SK-N-SH (cell line): ENCODE measurements around the gene GUCA2B. TPM values are rescaled to one million over a fixed set of nuclear protein-coding genes. Genes with fewer than 3 reads are reported as not detected.

Experiments used
- CTCF ChIA-PET: fragments of 300-600, 350-600 bp; formaldehyde crosslinking; extraction: SDS; loops from one replicate; lab custom pipeline; 2021; lab: Yijun Ruan, JAX
- POLR2A ChIA-PET: fragments of 350-600 bp; sonication (Branson Sonifier 250); formaldehyde crosslinking; extraction: SDS; loops from one replicate; lab custom pipeline; 2020; ENCODE audit warnings: antibody characterized with exemption, inconsistent platforms; lab: Yijun Ruan, JAX
- DNase-seq: peaks from one replicate; pipeline ENCODE4 v3.0.0; 2012
- H2AFZ ChIP-seq: fragments of 200-600 bp; sonication (generic); 2 replicates; pipeline ENCODE4 v1.8.1; 2016; ENCODE audit warnings: antibody characterized with exemption, mild to moderate bottlenecking, low read depth
- H3F3A ChIP-seq: fragments of 200-600 bp; sonication (generic); replicated peaks from 2 replicates; pipeline ENCODE3; 2016; ENCODE audit warnings: antibody characterized with exemption, mild to moderate bottlenecking; ENCODE audit not compliant: insufficient read depth
- H3K27ac ChIP-seq, 2 experiments: fragments of 200-500 bp in 1 of 2; fragments of 200-600 bp in 1 of 2; sonication (Bioruptor generic) in 1 of 2; sonication (generic), shearing (Covaris generic) in 1 of 2; 2 replicates each; pipeline versions ENCODE4 v1.5.1 to v1.6.1; 2014 to 2016; ENCODE audit warnings: low read depth in 2 of 2, inconsistent platforms in 1 of 2, low read length in 1 of 2, mild to moderate bottlenecking in 1 of 2, mixed read lengths in 1 of 2
- H3K27me3 ChIP-seq: fragments of 200-600 bp; sonication (generic), shearing (Covaris generic); 2 replicates; pipeline ENCODE4 v1.6.1; 2016; ENCODE audit warnings: mixed run types; ENCODE audit not compliant: insufficient read depth
- H3K36me3 ChIP-seq, 2 experiments: fragments of 200-500 bp in 1 of 2; fragments of 200-600 bp in 1 of 2; sonication (Bioruptor generic) in 1 of 2; sonication (generic) in 1 of 2; replicated peaks in 1 of 2; 2 replicates each; pipeline versions ENCODE3 to v1.5.1; 2014 to 2016; ENCODE audit warnings: low read length in 1 of 2, mild to moderate bottlenecking in 1 of 2; ENCODE audit not compliant: insufficient read depth in 2 of 2, control insufficient read depth in 1 of 2
- H3K4me1 ChIP-seq, 2 experiments: fragments of 200-500 bp in 1 of 2; fragments of 200-600 bp in 1 of 2; sonication (Bioruptor generic) in 1 of 2; sonication (generic), shearing (Covaris generic) in 1 of 2; 2 replicates each; pipeline versions ENCODE4 v1.5.1 to v1.6.1; 2014 to 2016; ENCODE audit warnings: low read depth in 1 of 2, low read length in 1 of 2, mixed run types in 1 of 2; ENCODE audit not compliant: insufficient read depth in 2 of 2, control insufficient read depth in 1 of 2
- H3K4me2 ChIP-seq: fragments of 200-600 bp; sonication (generic), shearing (Covaris generic); 2 replicates; pipeline ENCODE4 v1.6.1; 2017; ENCODE audit warnings: mixed run types
- H3K4me3 ChIP-seq, 2 experiments: fragments of 200-500 bp in 1 of 2; fragments of 200-600 bp in 1 of 2; sonication (Bioruptor generic) in 1 of 2; sonication (generic), shearing (Covaris generic) in 1 of 2; 2 replicates each; pipeline versions ENCODE4 v1.5.1 to v1.8.1; 2014 to 2016; ENCODE audit warnings: low read depth in 2 of 2, inconsistent platforms in 1 of 2, low read length in 1 of 2, mild to moderate bottlenecking in 1 of 2, mixed read lengths in 1 of 2, moderate library complexity in 1 of 2
- H3K79me2 ChIP-seq: fragments of 200-600 bp; sonication (generic); 2 replicates; pipeline ENCODE4 v1.8.1; 2017; ENCODE audit warnings: mild to moderate bottlenecking; ENCODE audit not compliant: insufficient read depth
- H3K9ac ChIP-seq: fragments of 200-600 bp; sonication (generic); 2 replicates; pipeline ENCODE4 v1.6.1; 2017; ENCODE audit warnings: mixed run types
- H3K9me2 ChIP-seq: fragments of 200-600 bp; sonication (generic); 2 replicates; pipeline ENCODE4 v1.6.1; 2017; ENCODE audit warnings: mixed run types
- H3K9me3 ChIP-seq: fragments of 200-600 bp; sonication (generic); 2 replicates; pipeline ENCODE4 v1.6.1; 2017; ENCODE audit warnings: mixed run types, mild to moderate bottlenecking, moderate library complexity
- H4K20me1 ChIP-seq: fragments of 200-600 bp; sonication (generic); 2 replicates; pipeline ENCODE4 v1.6.1; 2017; ENCODE audit warnings: mild to moderate bottlenecking, mixed run types; ENCODE audit not compliant: insufficient read depth
- CHD2 ChIP-seq: fragments of 150-350 bp; IDR thresholded peaks from 2 replicates; pipeline ENCODE4 v1.6.1; 2018; ENCODE audit warnings: low read length; ENCODE audit not compliant: partially characterized antibody
- ELF1 ChIP-seq: IDR thresholded peaks from 2 replicates; pipeline ENCODE4 v1.4.0; 2012
- FOSL2 ChIP-seq: IDR thresholded peaks from 2 replicates; pipeline ENCODE4 v1.4.0; 2012; ENCODE audit warnings: low read depth, mild to moderate bottlenecking, moderate library complexity, borderline replicate concordance
- FOXM1 ChIP-seq: IDR thresholded peaks from 2 replicates; pipeline ENCODE4 v1.4.0; 2012; ENCODE audit warnings: low read depth, mild to moderate bottlenecking
- MEF2A ChIP-seq: IDR thresholded peaks from 2 replicates; pipeline ENCODE4 v1.4.0; 2012; ENCODE audit warnings: low read depth, borderline replicate concordance
- MXI1 ChIP-seq: IDR thresholded peaks from 2 replicates; pipeline ENCODE4 v1.6.1; 2012; ENCODE audit warnings: mild to moderate bottlenecking, low read depth, low read length, improper control_type of control experiment
- NRF1 ChIP-seq: IDR thresholded peaks from 2 replicates; pipeline ENCODE4 v1.6.1; 2012; ENCODE audit warnings: low read depth, mild to moderate bottlenecking, low read length
- RAD21 ChIP-seq: IDR thresholded peaks from 2 replicates; pipeline ENCODE4 v1.6.1; 2012; ENCODE audit warnings: mild to moderate bottlenecking, low read length
- RFX5 ChIP-seq: IDR thresholded peaks from 2 replicates; pipeline ENCODE4 v1.6.1; 2012; ENCODE audit warnings: mild to moderate bottlenecking, improper control_type of control experiment, low read length
- RXRA ChIP-seq: IDR thresholded peaks from 2 replicates; pipeline ENCODE4 v1.4.0; 2012; ENCODE audit warnings: low read depth, mild to moderate bottlenecking, borderline replicate concordance
- TAF1 ChIP-seq: IDR thresholded peaks from 2 replicates; pipeline ENCODE4 v1.6.1; 2012; ENCODE audit warnings: low read depth, mild to moderate bottlenecking, low read length, moderate library complexity, borderline replicate concordance
- TCF12 ChIP-seq: IDR thresholded peaks from 2 replicates; pipeline ENCODE4 v1.4.0; 2012
- TEAD4 ChIP-seq: IDR thresholded peaks from 2 replicates; pipeline ENCODE4 v1.4.0; 2012; ENCODE audit warnings: mild to moderate bottlenecking, borderline replicate concordance; ENCODE audit not compliant: insufficient read depth
- YY1 ChIP-seq: IDR thresholded peaks from 2 replicates; pipeline ENCODE4 v1.4.0; 2012; ENCODE audit warnings: low read depth, mild to moderate bottlenecking
- WGBS: methylation state at CpG from one replicate; pipeline ENCODE4 v1.1.6; 2017; ENCODE audit warnings: low lambda C conversion rate; 5-methylcytosine and 5-hydroxymethylcytosine counted together
- polyA plus RNA-seq, 3 experiments: library from polyadenylated mRNA; depleted of rRNA; stranded (reverse); fragments of >200 nt; gene quantifications; 2 replicates each; pipeline ENCODE4 v1.2.3, GENCODE V29; 2012
- TF ChIP-seq, protein P1 (sequence below): IDR thresholded peaks from 2 replicates; pipeline ENCODE4 v1.6.1; 2012; ENCODE audit warnings: mild to moderate bottlenecking, low read depth, low read length, moderate library complexity
- TF ChIP-seq, protein P2 (sequence below): fragments of 150-350 bp; IDR thresholded peaks from 2 replicates; pipeline ENCODE4 v1.6.1; 2017; ENCODE audit warnings: antibody characterized with exemption, low read length, low read depth, borderline replicate concordance
- TF ChIP-seq, protein P3 (sequence below): IDR thresholded peaks from 2 replicates; pipeline ENCODE4; 2012
- TF ChIP-seq, protein P4 (sequence below): IDR thresholded peaks from 2 replicates; pipeline ENCODE4 v1.4.0; 2012; ENCODE audit warnings: low read depth, borderline replicate concordance
- TF ChIP-seq, protein P5 (sequence below): IDR thresholded peaks from 2 replicates; pipeline ENCODE4 v1.4.0; 2012; ENCODE audit warnings: low read depth

GUCA2B gene
- polyA plus RNA-seq, 1 of the 3 experiments (the other 2 are of a cell fraction): not detected

DNA sequence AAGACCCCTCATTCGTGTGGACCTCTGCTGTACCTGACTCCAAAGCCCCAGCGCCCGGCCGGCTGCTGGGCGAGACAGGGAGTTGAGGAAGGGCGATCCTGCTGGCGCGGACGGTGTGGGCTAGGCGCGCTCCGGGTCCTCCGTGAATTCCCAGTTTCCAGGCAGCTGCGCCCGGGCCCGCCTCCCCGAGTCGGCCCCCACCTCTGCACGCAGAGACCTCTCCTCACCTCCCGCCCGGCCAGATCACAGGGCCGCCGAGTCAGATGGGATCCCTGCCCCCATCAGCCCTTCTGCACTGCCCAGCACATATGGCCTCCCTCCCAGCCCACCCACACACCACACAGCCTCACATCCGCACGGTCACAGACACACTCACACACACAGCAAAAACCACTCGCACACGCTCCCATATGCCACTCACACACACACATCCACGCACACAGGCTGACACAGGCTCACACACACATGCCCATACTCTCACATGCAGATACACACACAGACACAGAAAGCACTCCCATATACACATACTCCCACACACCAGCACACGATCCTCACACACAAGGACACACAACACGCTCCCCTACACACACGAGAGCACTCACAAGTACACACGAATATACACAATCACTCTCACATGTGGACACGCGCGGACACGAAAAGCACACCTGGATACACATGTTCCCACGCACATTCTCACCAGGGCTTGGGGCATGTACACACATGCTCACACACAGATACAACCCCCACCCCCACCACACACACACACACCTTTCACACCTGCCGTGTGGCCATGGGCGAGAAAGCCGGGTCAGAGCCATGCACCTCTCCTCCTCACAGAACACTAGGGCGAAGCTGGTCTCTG, 7.2 kb upstream of the GUCA2B start:
- H3K27me3 ChIP-seq: peaks cover 16% of the 10 kb centered on the region
- H4K20me1 ChIP-seq: no peaks in the 10 kb centered on the region
- no peak overlapping the region for H3K9ac ChIP-seq
- H2AFZ ChIP-seq: no peak overlapping the region
- no peaks in the 10 kb centered on the region for H3K9me3 ChIP-seq
- no peak for TF ChIP-seq YY1
- no peak for TF ChIP-seq RFX5
- no peak for TF ChIP-seq TCF12
- no peak for TF ChIP-seq FOXM1
- TF ChIP-seq CHD2: no peak
- no peak for TF ChIP-seq ELF1
- TF ChIP-seq, protein P1, sequence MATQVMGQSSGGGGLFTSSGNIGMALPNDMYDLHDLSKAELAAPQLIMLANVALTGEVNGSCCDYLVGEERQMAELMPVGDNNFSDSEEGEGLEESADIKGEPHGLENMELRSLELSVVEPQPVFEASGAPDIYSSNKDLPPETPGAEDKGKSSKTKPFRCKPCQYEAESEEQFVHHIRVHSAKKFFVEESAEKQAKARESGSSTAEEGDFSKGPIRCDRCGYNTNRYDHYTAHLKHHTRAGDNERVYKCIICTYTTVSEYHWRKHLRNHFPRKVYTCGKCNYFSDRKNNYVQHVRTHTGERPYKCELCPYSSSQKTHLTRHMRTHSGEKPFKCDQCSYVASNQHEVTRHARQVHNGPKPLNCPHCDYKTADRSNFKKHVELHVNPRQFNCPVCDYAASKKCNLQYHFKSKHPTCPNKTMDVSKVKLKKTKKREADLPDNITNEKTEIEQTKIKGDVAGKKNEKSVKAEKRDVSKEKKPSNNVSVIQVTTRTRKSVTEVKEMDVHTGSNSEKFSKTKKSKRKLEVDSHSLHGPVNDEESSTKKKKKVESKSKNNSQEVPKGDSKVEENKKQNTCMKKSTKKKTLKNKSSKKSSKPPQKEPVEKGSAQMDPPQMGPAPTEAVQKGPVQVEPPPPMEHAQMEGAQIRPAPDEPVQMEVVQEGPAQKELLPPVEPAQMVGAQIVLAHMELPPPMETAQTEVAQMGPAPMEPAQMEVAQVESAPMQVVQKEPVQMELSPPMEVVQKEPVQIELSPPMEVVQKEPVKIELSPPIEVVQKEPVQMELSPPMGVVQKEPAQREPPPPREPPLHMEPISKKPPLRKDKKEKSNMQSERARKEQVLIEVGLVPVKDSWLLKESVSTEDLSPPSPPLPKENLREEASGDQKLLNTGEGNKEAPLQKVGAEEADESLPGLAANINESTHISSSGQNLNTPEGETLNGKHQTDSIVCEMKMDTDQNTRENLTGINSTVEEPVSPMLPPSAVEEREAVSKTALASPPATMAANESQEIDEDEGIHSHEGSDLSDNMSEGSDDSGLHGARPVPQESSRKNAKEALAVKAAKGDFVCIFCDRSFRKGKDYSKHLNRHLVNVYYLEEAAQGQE: no peak
- TF ChIP-seq FOSL2: no peak
- TF ChIP-seq NRF1: no peak
- TF ChIP-seq, protein P2, sequence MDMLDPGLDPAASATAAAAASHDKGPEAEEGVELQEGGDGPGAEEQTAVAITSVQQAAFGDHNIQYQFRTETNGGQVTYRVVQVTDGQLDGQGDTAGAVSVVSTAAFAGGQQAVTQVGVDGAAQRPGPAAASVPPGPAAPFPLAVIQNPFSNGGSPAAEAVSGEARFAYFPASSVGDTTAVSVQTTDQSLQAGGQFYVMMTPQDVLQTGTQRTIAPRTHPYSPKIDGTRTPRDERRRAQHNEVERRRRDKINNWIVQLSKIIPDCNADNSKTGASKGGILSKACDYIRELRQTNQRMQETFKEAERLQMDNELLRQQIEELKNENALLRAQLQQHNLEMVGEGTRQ: no peak
- no peak for TF ChIP-seq MXI1
- TF ChIP-seq TEAD4: no peak
- TF ChIP-seq RXRA: no peak
- TF ChIP-seq, protein P3, sequence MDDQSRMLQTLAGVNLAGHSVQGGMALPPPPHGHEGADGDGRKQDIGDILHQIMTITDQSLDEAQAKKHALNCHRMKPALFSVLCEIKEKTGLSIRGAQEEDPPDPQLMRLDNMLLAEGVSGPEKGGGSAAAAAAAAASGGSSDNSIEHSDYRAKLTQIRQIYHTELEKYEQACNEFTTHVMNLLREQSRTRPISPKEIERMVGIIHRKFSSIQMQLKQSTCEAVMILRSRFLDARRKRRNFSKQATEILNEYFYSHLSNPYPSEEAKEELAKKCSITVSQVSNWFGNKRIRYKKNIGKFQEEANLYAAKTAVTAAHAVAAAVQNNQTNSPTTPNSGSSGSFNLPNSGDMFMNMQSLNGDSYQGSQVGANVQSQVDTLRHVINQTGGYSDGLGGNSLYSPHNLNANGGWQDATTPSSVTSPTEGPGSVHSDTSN: no peak
- TF ChIP-seq, protein P4, sequence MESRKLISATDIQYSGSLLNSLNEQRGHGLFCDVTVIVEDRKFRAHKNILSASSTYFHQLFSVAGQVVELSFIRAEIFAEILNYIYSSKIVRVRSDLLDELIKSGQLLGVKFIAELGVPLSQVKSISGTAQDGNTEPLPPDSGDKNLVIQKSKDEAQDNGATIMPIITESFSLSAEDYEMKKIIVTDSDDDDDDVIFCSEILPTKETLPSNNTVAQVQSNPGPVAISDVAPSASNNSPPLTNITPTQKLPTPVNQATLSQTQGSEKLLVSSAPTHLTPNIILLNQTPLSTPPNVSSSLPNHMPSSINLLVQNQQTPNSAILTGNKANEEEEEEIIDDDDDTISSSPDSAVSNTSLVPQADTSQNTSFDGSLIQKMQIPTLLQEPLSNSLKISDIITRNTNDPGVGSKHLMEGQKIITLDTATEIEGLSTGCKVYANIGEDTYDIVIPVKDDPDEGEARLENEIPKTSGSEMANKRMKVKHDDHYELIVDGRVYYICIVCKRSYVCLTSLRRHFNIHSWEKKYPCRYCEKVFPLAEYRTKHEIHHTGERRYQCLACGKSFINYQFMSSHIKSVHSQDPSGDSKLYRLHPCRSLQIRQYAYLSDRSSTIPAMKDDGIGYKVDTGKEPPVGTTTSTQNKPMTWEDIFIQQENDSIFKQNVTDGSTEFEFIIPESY: no peak
- no peak for TF ChIP-seq TAF1
- no peak for TF ChIP-seq MEF2A
- TF ChIP-seq, protein P5, sequence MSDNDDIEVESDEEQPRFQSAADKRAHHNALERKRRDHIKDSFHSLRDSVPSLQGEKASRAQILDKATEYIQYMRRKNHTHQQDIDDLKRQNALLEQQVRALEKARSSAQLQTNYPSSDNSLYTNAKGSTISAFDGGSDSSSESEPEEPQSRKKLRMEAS: no peak
- TF ChIP-seq RAD21: no peak
- H3F3A ChIP-seq: no peaks in the 10 kb centered on the region
- no peak for DNase-seq
- no peak overlapping the region for H3K27ac ChIP-seq
- CTCF ChIA-PET: interaction anchor here (0.6 to 4.0 kb wide), 6 partner anchors 15 to 573 kb away, joined by 3 to 18 read pairs (median 3); no protein-coding TSS in a partner anchor
- no peaks in the 10 kb centered on the region for H3K36me3 ChIP-seq
- H3K4me1 ChIP-seq: no peaks in the 10 kb centered on the region
- no peak overlapping the region for H3K4me2 ChIP-seq
- POLR2A ChIA-PET: no interaction called here
- 67% methylated on average over 21 of the region's 41 CpGs for WGBS
- no peaks in the 10 kb centered on the region for H3K9me2 ChIP-seq
- no peaks in the 10 kb centered on the region for H3K79me2 ChIP-seq
- H3K4me3 ChIP-seq: no peak overlapping the region
